Chondrocyte (in vitro differentiated cells): ENCODE results near the gene HMGCR. TPM values are rescaled to one million over a fixed set of nuclear protein-coding genes. Genes with fewer than 3 reads are reported as not detected.
"Not testable (repeated sequence)": the region's sequence is repeated elsewhere in the genome, so short reads cannot be mapped to it uniquely, and the experiment has no call there.

ENCODE experiments used
- DNase-seq: peaks from one replicate; pipeline ENCODE4 v3.0.0; 2021; ENCODE audit warnings: mixed read lengths, low spot score
- H3K27ac Mint-ChIP-seq: one replicate; pipeline ENCODE4 v1.8.0; 2021; ENCODE audit warnings: mild to moderate bottlenecking, moderate library complexity, mixed read lengths; ENCODE audit not compliant: unreplicated experiment
- H3K27me3 Mint-ChIP-seq: 2 replicates; pipeline ENCODE4 v1.8.0; 2021; ENCODE audit warnings: low read depth, mixed read lengths
- H3K36me3 Mint-ChIP-seq: 2 replicates; pipeline ENCODE4 v1.8.0; 2021; ENCODE audit warnings: low read depth, mixed read lengths
- H3K4me1 Mint-ChIP-seq: 2 replicates; pipeline ENCODE4 v1.8.0; 2021; ENCODE audit warnings: low read depth, mild to moderate bottlenecking, mixed read lengths
- H3K4me3 Mint-ChIP-seq: one replicate; pipeline ENCODE4 v1.8.0; 2021; ENCODE audit warnings: mild to moderate bottlenecking, moderate library complexity, mixed read lengths; ENCODE audit not compliant: unreplicated experiment
- H3K9me3 Mint-ChIP-seq: 2 replicates; pipeline ENCODE4 v1.8.0; 2021; ENCODE audit warnings: low read depth, mixed read lengths
- CTCF ChIP-seq: fragments of 200-600 bp; sonication (generic); IDR thresholded peaks from 2 replicates; pipeline ENCODE4 v1.5.0; 2021; ENCODE audit warnings: antibody characterized with exemption, mild to moderate bottlenecking, moderate library complexity
- total RNA-seq: library from RNA; stranded (reverse); gene quantifications from 3 replicates; pipeline ENCODE4 v1.2.1, GENCODE V29; 2021

HMGCR gene
- total RNA-seq, 1 donor from 2014 or later: 73.1 TPM

GRCh38 chr5:75325242-75325641, 11.8 kb upstream of the HMGCR start:
- Mint-ChIP-seq H3K27ac (no peak overlapping the region), H3K27me3 (no peaks in the 10 kb centered on the region), H3K9me3 (no peaks in the 10 kb centered on the region), H3K4me3 (no peak overlapping the region), H3K4me1 (peaks cover 14% of the 10 kb centered on the region), H3K36me3 (no peaks in the 10 kb centered on the region)
- no peak for DNase-seq
- TF ChIP-seq CTCF: peak; percentile 25

GRCh38 chr5:75330404-75330803, 6.6 kb upstream of the HMGCR start:
- H3K27ac Mint-ChIP-seq: no peak overlapping the region
- no peak for TF ChIP-seq CTCF
- no peaks in the 10 kb centered on the region for H3K4me1 Mint-ChIP-seq
- H3K27me3 Mint-ChIP-seq: no peaks in the 10 kb centered on the region
- no peaks in the 10 kb centered on the region for H3K36me3 Mint-ChIP-seq
- no peaks in the 10 kb centered on the region for H3K9me3 Mint-ChIP-seq
- DNase-seq: no peak
- H3K4me3 Mint-ChIP-seq: no peak overlapping the region

GRCh38 chr5:75331095-75332090, 5.6 kb upstream of the HMGCR start:
- no peak for DNase-seq
- Mint-ChIP-seq H3K4me3 (no peak overlapping the region), H3K27ac (no peak overlapping the region), H3K9me3 (no peaks in the 10 kb centered on the region), H3K36me3 (no peaks in the 10 kb centered on the region), H3K4me1 (no peaks in the 10 kb centered on the region), H3K27me3 (no peaks in the 10 kb centered on the region)
- TF ChIP-seq CTCF: no peak

GRCh38 chr5:75333759-75334158, 3.3 kb upstream of the HMGCR start:
- H3K4me3 Mint-ChIP-seq, H3K36me3 Mint-ChIP-seq, H3K9me3 Mint-ChIP-seq: not testable (repeated sequence)

GRCh38 chr5:75334413-75334812, 2.6 kb upstream of the HMGCR start:
- H3K27ac Mint-ChIP-seq, DNase-seq, H3K27me3 Mint-ChIP-seq, H3K36me3 Mint-ChIP-seq, H3K9me3 Mint-ChIP-seq, H3K4me3 Mint-ChIP-seq: not testable (repeated sequence)
- peaks cover 15% of the 10 kb centered on the region for H3K4me1 Mint-ChIP-seq

More at GRCh38 chr5:75333759-75334158, 3.3 kb upstream of the HMGCR start:
- not testable (repeated sequence) for H3K27me3 Mint-ChIP-seq, H3K27ac Mint-ChIP-seq, DNase-seq
- H3K4me1 Mint-ChIP-seq: peaks cover 11% of the 10 kb centered on the region

GRCh38 chr5:75335486-75335885, 1.5 kb upstream of the HMGCR start:
- Mint-ChIP-seq H3K9me3 (no peaks in the 10 kb centered on the region), H3K27me3 (no peaks in the 10 kb centered on the region), H3K4me3 (no peak overlapping the region), H3K27ac (peak overlapping the region; percentile 3), H3K36me3 (no peaks in the 10 kb centered on the region), H3K4me1 (peaks cover 26% of the 10 kb centered on the region)
- no peak for TF ChIP-seq CTCF
- no peak for DNase-seq
